ENCODE data around the gene ATP11B. TPM values are rescaled to one million over a fixed set of nuclear protein-coding genes. Genes with fewer than 3 reads are reported as not detected.

The ATP11B gene
- total RNA-seq, 2 experiments from 2014 or later: 55.6 to 87.9 TPM

DNA sequence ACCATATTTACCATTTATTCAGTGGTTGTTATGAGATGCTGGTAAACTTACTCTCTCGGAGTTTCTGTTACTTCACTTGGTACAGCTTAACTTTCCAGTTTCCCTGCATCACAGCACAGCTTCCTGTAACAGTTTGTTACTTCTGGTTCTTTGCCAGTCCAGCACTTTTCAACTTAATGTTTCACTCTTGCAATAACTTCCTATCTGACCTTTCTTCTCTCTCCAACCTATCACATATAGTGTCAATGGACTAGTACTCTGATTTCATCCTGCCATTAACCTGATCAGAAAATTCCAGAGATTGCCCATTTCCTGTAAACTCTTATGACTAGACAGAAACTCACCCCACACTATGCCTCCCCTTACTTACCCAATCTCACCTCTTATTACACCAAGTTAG lies 3.9 kb upstream of the ATP11B start:
- H3K27ac ChIP-seq (ENCODE audit: low read depth, low read length, poor library complexity, severe bottlenecking): peak overlapping the region; percentile 10
- ChIA-PET POLR2A (interaction anchor here (0.8 to 2.1 kb wide), 9 partner anchors 9 to 114 kb away, joined by 3 to 9 read pairs (median 3); no protein-coding TSS in a partner anchor), CTCF (ENCODE audit: unreplicated experiment) (interaction anchor here (0.5 kb wide), 1 partner anchor 76 kb away, joined by 3 read pairs; no protein-coding TSS in a partner anchor)
- H3K36me3 ChIP-seq (ENCODE audit: insufficient read depth, low read length): no peaks in the 10 kb centered on the region
- no TSS peak for BruUV-seq (replicated peaks)
- peaks cover 5% of the 10 kb centered on the region for H3K79me2 ChIP-seq (ENCODE audit: insufficient read depth, low read depth, low read length)
- no peaks in the 10 kb centered on the region for H4K20me1 ChIP-seq (ENCODE audit: insufficient read depth, low read length)
- H3K4me1 ChIP-seq (ENCODE audit: insufficient read depth, low read length, poor library complexity, severe bottlenecking): peaks cover 32% of the 10 kb centered on the region
- TF ChIP-seq EZH2phosphoT487 (IDR thresholded peaks at IDR 0.05; ENCODE audit: borderline replicate concordance, low read depth, low read length): no peak
- TF ChIP-seq, protein P1, sequence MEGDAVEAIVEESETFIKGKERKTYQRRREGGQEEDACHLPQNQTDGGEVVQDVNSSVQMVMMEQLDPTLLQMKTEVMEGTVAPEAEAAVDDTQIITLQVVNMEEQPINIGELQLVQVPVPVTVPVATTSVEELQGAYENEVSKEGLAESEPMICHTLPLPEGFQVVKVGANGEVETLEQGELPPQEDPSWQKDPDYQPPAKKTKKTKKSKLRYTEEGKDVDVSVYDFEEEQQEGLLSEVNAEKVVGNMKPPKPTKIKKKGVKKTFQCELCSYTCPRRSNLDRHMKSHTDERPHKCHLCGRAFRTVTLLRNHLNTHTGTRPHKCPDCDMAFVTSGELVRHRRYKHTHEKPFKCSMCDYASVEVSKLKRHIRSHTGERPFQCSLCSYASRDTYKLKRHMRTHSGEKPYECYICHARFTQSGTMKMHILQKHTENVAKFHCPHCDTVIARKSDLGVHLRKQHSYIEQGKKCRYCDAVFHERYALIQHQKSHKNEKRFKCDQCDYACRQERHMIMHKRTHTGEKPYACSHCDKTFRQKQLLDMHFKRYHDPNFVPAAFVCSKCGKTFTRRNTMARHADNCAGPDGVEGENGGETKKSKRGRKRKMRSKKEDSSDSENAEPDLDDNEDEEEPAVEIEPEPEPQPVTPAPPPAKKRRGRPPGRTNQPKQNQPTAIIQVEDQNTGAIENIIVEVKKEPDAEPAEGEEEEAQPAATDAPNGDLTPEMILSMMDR (conservative IDR thresholded peaks at IDR 0.05; ENCODE audit: low read length): no peak
- peak; percentile 55 for DNase-seq (ENCODE audit: low spot score)
- peak overlapping the region; percentile 59 for H3K4me2 ChIP-seq (ENCODE audit: low read length)
- no peaks in the 10 kb centered on the region for H3K9me3 ChIP-seq (ENCODE audit: low read length)
- no peaks in the 10 kb centered on the region for H3K9me2 ChIP-seq (ENCODE audit: insufficient read depth, low read length)
- H3K4me3 ChIP-seq (ENCODE audit: low read depth, low read length, poor library complexity, severe bottlenecking): peak overlapping the region; percentile 27
- H2AFZ ChIP-seq (ENCODE audit: low read length): peak overlapping the region; percentile 91
- intact Hi-C loops (cut with micrococcal nuclease; ENCODE audit: unreplicated experiment): no loop called here

DNA sequence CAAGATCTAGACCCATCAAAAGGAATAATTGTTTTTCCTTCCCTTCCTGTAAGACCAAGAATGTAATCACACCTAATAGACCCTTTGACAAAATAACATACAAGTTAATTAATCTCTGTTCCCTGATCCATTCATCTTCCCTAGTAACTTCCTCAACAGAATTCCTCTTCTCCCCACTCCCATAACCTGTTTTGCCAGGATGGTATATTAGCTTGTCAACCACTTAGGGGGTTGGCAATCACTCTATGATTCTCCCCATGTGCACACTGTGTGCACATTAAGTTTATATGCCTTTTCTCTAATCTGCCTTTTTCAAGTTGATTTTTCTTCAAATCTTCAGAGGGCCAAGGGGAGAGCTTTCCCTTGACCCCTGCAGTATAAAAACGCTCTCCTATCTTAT lies 2.7 kb upstream of the ATP11B start:
- H3K36me3 ChIP-seq (ENCODE audit: insufficient read depth, low read length): no peaks in the 10 kb centered on the region
- intact Hi-C loops (cut with micrococcal nuclease; ENCODE audit: unreplicated experiment): loop anchor here (10.0 kb wide), 2 partner anchors 396 to 1876 kb away; partner anchors contain the start of gene FXR1
- H3K9me2 ChIP-seq (ENCODE audit: insufficient read depth, low read length): no peaks in the 10 kb centered on the region
- peak overlapping the region; percentile 91; the same call in 1 of the 2 replicates for H2AFZ ChIP-seq (ENCODE audit: low read length)
- H4K20me1 ChIP-seq (ENCODE audit: insufficient read depth, low read length): no peaks in the 10 kb centered on the region
- no TSS peak for BruUV-seq (replicated peaks)
- no peak overlapping the region for H3K4me2 ChIP-seq (ENCODE audit: low read length)
- H3K27ac ChIP-seq (ENCODE audit: low read depth, low read length, poor library complexity, severe bottlenecking): no peak overlapping the region
- ChIA-PET CTCF (ENCODE audit: unreplicated experiment) (no interaction called here), POLR2A (interaction anchor here (0.6 to 2.5 kb wide), 5 partner anchors 9 to 88 kb away, joined by 3 to 9 read pairs (median 3); no protein-coding TSS in a partner anchor)
- no peak overlapping the region for H3K4me3 ChIP-seq (ENCODE audit: low read depth, low read length, poor library complexity, severe bottlenecking)
- DNase-seq (ENCODE audit: low spot score): no peak
- peaks cover 34% of the 10 kb centered on the region for H3K4me1 ChIP-seq (ENCODE audit: insufficient read depth, low read length, poor library complexity, severe bottlenecking)
- H3K9me3 ChIP-seq (ENCODE audit: low read length): no peaks in the 10 kb centered on the region
- TF ChIP-seq EZH2phosphoT487 (IDR thresholded peaks at IDR 0.05; ENCODE audit: borderline replicate concordance, low read depth, low read length): no peak
- TF ChIP-seq, protein P1 (conservative IDR thresholded peaks at IDR 0.05; ENCODE audit: low read length): no peak
- peaks cover 17% of the 10 kb centered on the region for H3K79me2 ChIP-seq (ENCODE audit: insufficient read depth, low read depth, low read length)

All from OCI-LY7 (cell line).